SK-N-SH (cell line): ENCODE data around the gene MGAM2. TPM values are rescaled to one million over a fixed set of nuclear protein-coding genes. Genes with fewer than 3 reads are reported as not detected.

Experiments
- CTCF ChIA-PET: fragments of 300-600, 350-600 bp; formaldehyde crosslinking; extraction: SDS; loops from one replicate; lab custom pipeline; 2021; lab: Yijun Ruan, JAX
- POLR2A ChIA-PET: fragments of 350-600 bp; sonication (Branson Sonifier 250); formaldehyde crosslinking; extraction: SDS; loops from one replicate; lab custom pipeline; 2020; ENCODE audit warnings: antibody characterized with exemption, inconsistent platforms; lab: Yijun Ruan, JAX
- DNase-seq: peaks from one replicate; pipeline ENCODE4 v3.0.0; 2012
- H2AFZ ChIP-seq: fragments of 200-600 bp; sonication (generic); 2 replicates; pipeline ENCODE4 v1.8.1; 2016; ENCODE audit warnings: antibody characterized with exemption, mild to moderate bottlenecking, low read depth
- H3F3A ChIP-seq: fragments of 200-600 bp; sonication (generic); replicated peaks from 2 replicates; pipeline ENCODE3; 2016; ENCODE audit warnings: antibody characterized with exemption, mild to moderate bottlenecking; ENCODE audit not compliant: insufficient read depth
- H3K27ac ChIP-seq, 2 experiments: fragments of 200-500 bp in 1 of 2; fragments of 200-600 bp in 1 of 2; sonication (Bioruptor generic) in 1 of 2; sonication (generic), shearing (Covaris generic) in 1 of 2; 2 replicates each; pipeline versions ENCODE4 v1.5.1 to v1.6.1; 2014 to 2016; ENCODE audit warnings: low read depth in 2 of 2, inconsistent platforms in 1 of 2, low read length in 1 of 2, mild to moderate bottlenecking in 1 of 2, mixed read lengths in 1 of 2
- H3K27me3 ChIP-seq: fragments of 200-600 bp; sonication (generic), shearing (Covaris generic); 2 replicates; pipeline ENCODE4 v1.6.1; 2016; ENCODE audit warnings: mixed run types; ENCODE audit not compliant: insufficient read depth
- H3K36me3 ChIP-seq, 2 experiments: fragments of 200-500 bp in 1 of 2; fragments of 200-600 bp in 1 of 2; sonication (Bioruptor generic) in 1 of 2; sonication (generic) in 1 of 2; replicated peaks in 1 of 2; 2 replicates each; pipeline versions ENCODE3 to v1.5.1; 2014 to 2016; ENCODE audit warnings: low read length in 1 of 2, mild to moderate bottlenecking in 1 of 2; ENCODE audit not compliant: insufficient read depth in 2 of 2, control insufficient read depth in 1 of 2
- H3K4me1 ChIP-seq, 2 experiments: fragments of 200-500 bp in 1 of 2; fragments of 200-600 bp in 1 of 2; sonication (Bioruptor generic) in 1 of 2; sonication (generic), shearing (Covaris generic) in 1 of 2; 2 replicates each; pipeline versions ENCODE4 v1.5.1 to v1.6.1; 2014 to 2016; ENCODE audit warnings: low read depth in 1 of 2, low read length in 1 of 2, mixed run types in 1 of 2; ENCODE audit not compliant: insufficient read depth in 2 of 2, control insufficient read depth in 1 of 2
- H3K4me2 ChIP-seq: fragments of 200-600 bp; sonication (generic), shearing (Covaris generic); 2 replicates; pipeline ENCODE4 v1.6.1; 2017; ENCODE audit warnings: mixed run types
- H3K4me3 ChIP-seq, 2 experiments: fragments of 200-500 bp in 1 of 2; fragments of 200-600 bp in 1 of 2; sonication (Bioruptor generic) in 1 of 2; sonication (generic), shearing (Covaris generic) in 1 of 2; 2 replicates each; pipeline versions ENCODE4 v1.5.1 to v1.8.1; 2014 to 2016; ENCODE audit warnings: low read depth in 2 of 2, inconsistent platforms in 1 of 2, low read length in 1 of 2, mild to moderate bottlenecking in 1 of 2, mixed read lengths in 1 of 2, moderate library complexity in 1 of 2
- H3K79me2 ChIP-seq: fragments of 200-600 bp; sonication (generic); 2 replicates; pipeline ENCODE4 v1.8.1; 2017; ENCODE audit warnings: mild to moderate bottlenecking; ENCODE audit not compliant: insufficient read depth
- H3K9ac ChIP-seq: fragments of 200-600 bp; sonication (generic); 2 replicates; pipeline ENCODE4 v1.6.1; 2017; ENCODE audit warnings: mixed run types
- H3K9me2 ChIP-seq: fragments of 200-600 bp; sonication (generic); 2 replicates; pipeline ENCODE4 v1.6.1; 2017; ENCODE audit warnings: mixed run types
- H3K9me3 ChIP-seq: fragments of 200-600 bp; sonication (generic); 2 replicates; pipeline ENCODE4 v1.6.1; 2017; ENCODE audit warnings: mixed run types, mild to moderate bottlenecking, moderate library complexity
- H4K20me1 ChIP-seq: fragments of 200-600 bp; sonication (generic); 2 replicates; pipeline ENCODE4 v1.6.1; 2017; ENCODE audit warnings: mild to moderate bottlenecking, mixed run types; ENCODE audit not compliant: insufficient read depth
- CHD2 ChIP-seq: fragments of 150-350 bp; IDR thresholded peaks from 2 replicates; pipeline ENCODE4 v1.6.1; 2018; ENCODE audit warnings: low read length; ENCODE audit not compliant: partially characterized antibody
- EP300 ChIP-seq, 2 experiments: IDR thresholded peaks; 2 replicates each; pipeline versions ENCODE4 v1.4.0 to v1.6.1; 2012; ENCODE audit warnings: borderline replicate concordance in 1 of 2, low read depth in 1 of 2, low read length in 1 of 2
- EZH2phosphoT487 ChIP-seq: fragments of 200-600 bp; sonication (generic); IDR thresholded peaks from 2 replicates; pipeline ENCODE4 v1.6.1; 2017; ENCODE audit warnings: low read depth, mixed run types, mild to moderate bottlenecking, antibody characterized with exemption, moderate library complexity, borderline replicate concordance
- FOSL2 ChIP-seq: IDR thresholded peaks from 2 replicates; pipeline ENCODE4 v1.4.0; 2012; ENCODE audit warnings: low read depth, mild to moderate bottlenecking, moderate library complexity, borderline replicate concordance
- FOXM1 ChIP-seq: IDR thresholded peaks from 2 replicates; pipeline ENCODE4 v1.4.0; 2012; ENCODE audit warnings: low read depth, mild to moderate bottlenecking
- GABPA ChIP-seq: IDR thresholded peaks from 2 replicates; pipeline ENCODE4 v1.4.0; 2012; ENCODE audit warnings: low read depth, mild to moderate bottlenecking
- MEF2A ChIP-seq: IDR thresholded peaks from 2 replicates; pipeline ENCODE4 v1.4.0; 2012; ENCODE audit warnings: low read depth, borderline replicate concordance
- MXI1 ChIP-seq: IDR thresholded peaks from 2 replicates; pipeline ENCODE4 v1.6.1; 2012; ENCODE audit warnings: mild to moderate bottlenecking, low read depth, low read length, improper control_type of control experiment
- POLR2AphosphoS5 ChIP-seq: IDR thresholded peaks from 2 replicates; pipeline ENCODE4 v1.6.1; 2012; ENCODE audit warnings: low read depth, low read length
- RFX5 ChIP-seq: IDR thresholded peaks from 2 replicates; pipeline ENCODE4 v1.6.1; 2012; ENCODE audit warnings: mild to moderate bottlenecking, improper control_type of control experiment, low read length
- RXRA ChIP-seq: IDR thresholded peaks from 2 replicates; pipeline ENCODE4 v1.4.0; 2012; ENCODE audit warnings: low read depth, mild to moderate bottlenecking, borderline replicate concordance
- TAF1 ChIP-seq: IDR thresholded peaks from 2 replicates; pipeline ENCODE4 v1.6.1; 2012; ENCODE audit warnings: low read depth, mild to moderate bottlenecking, low read length, moderate library complexity, borderline replicate concordance
- TCF12 ChIP-seq: IDR thresholded peaks from 2 replicates; pipeline ENCODE4 v1.4.0; 2012
- TEAD4 ChIP-seq: IDR thresholded peaks from 2 replicates; pipeline ENCODE4 v1.4.0; 2012; ENCODE audit warnings: mild to moderate bottlenecking, borderline replicate concordance; ENCODE audit not compliant: insufficient read depth
- WGBS: methylation state at CpG from one replicate; pipeline ENCODE4 v1.1.6; 2017; ENCODE audit warnings: low lambda C conversion rate; 5-methylcytosine and 5-hydroxymethylcytosine counted together
- polyA plus RNA-seq, 3 experiments: library from polyadenylated mRNA; depleted of rRNA; stranded (reverse); fragments of >200 nt; gene quantifications; 2 replicates each; pipeline ENCODE4 v1.2.3, GENCODE V29; 2012
- TF ChIP-seq, protein P1 (sequence below): fragments of 150-350 bp; IDR thresholded peaks from 2 replicates; pipeline ENCODE4 v1.6.1; 2017; ENCODE audit warnings: antibody characterized with exemption, low read length, low read depth, borderline replicate concordance
- TF ChIP-seq, protein P2 (sequence below): IDR thresholded peaks from 2 replicates; pipeline ENCODE4 v1.4.0; 2012; ENCODE audit warnings: low read depth, borderline replicate concordance
- TF ChIP-seq, protein P3 (sequence below): IDR thresholded peaks from 2 replicates; pipeline ENCODE4; 2012
- TF ChIP-seq, protein P4 (sequence below): IDR thresholded peaks from 2 replicates; pipeline ENCODE4 v1.4.0; 2012; ENCODE audit warnings: low read depth, borderline replicate concordance

Gene MGAM2
- polyA plus RNA-seq, 1 of the 3 experiments (the other 2 are of a cell fraction) = not detected

DNA sequence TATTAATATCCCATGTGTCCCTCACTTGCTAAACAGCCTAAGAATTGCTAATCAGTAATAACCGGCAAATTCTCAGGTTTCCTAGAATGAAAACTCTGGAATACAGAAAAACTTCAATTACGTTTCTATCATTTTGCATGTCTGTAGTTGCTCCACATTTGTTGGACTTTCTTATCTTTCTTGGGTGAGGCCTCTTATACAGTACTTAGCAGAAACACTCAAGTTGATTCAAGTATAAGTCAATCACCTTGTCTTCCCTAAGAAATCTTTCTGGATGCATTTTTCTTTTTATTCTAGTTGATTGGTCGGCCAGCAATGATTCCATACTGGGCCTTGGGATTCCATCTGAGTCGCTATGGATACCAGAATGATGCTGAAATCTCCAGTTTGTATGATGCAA, 61.4 kb downstream of the MGAM2 start:
- TF ChIP-seq RFX5 (no peak), POLR2AphosphoS5 (no peak), EZH2phosphoT487 (no peak), FOSL2 (no peak), TAF1 (no peak), RXRA (no peak), EP300 (IDR thresholded peaks at IDR 0.05; ENCODE audit: borderline replicate concordance in 1 of 2, low read depth in 1 of 2, low read length in 1 of 2) (no peak), FOXM1 (no peak), CHD2 (no peak), MXI1 (no peak), GABPA (no peak), MEF2A (no peak), TEAD4 (no peak), TCF12 (no peak)
- TF ChIP-seq, protein P1, sequence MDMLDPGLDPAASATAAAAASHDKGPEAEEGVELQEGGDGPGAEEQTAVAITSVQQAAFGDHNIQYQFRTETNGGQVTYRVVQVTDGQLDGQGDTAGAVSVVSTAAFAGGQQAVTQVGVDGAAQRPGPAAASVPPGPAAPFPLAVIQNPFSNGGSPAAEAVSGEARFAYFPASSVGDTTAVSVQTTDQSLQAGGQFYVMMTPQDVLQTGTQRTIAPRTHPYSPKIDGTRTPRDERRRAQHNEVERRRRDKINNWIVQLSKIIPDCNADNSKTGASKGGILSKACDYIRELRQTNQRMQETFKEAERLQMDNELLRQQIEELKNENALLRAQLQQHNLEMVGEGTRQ = no peak
- TF ChIP-seq, protein P2, sequence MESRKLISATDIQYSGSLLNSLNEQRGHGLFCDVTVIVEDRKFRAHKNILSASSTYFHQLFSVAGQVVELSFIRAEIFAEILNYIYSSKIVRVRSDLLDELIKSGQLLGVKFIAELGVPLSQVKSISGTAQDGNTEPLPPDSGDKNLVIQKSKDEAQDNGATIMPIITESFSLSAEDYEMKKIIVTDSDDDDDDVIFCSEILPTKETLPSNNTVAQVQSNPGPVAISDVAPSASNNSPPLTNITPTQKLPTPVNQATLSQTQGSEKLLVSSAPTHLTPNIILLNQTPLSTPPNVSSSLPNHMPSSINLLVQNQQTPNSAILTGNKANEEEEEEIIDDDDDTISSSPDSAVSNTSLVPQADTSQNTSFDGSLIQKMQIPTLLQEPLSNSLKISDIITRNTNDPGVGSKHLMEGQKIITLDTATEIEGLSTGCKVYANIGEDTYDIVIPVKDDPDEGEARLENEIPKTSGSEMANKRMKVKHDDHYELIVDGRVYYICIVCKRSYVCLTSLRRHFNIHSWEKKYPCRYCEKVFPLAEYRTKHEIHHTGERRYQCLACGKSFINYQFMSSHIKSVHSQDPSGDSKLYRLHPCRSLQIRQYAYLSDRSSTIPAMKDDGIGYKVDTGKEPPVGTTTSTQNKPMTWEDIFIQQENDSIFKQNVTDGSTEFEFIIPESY = no peak
- TF ChIP-seq, protein P3, sequence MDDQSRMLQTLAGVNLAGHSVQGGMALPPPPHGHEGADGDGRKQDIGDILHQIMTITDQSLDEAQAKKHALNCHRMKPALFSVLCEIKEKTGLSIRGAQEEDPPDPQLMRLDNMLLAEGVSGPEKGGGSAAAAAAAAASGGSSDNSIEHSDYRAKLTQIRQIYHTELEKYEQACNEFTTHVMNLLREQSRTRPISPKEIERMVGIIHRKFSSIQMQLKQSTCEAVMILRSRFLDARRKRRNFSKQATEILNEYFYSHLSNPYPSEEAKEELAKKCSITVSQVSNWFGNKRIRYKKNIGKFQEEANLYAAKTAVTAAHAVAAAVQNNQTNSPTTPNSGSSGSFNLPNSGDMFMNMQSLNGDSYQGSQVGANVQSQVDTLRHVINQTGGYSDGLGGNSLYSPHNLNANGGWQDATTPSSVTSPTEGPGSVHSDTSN = no peak
- TF ChIP-seq, protein P4, sequence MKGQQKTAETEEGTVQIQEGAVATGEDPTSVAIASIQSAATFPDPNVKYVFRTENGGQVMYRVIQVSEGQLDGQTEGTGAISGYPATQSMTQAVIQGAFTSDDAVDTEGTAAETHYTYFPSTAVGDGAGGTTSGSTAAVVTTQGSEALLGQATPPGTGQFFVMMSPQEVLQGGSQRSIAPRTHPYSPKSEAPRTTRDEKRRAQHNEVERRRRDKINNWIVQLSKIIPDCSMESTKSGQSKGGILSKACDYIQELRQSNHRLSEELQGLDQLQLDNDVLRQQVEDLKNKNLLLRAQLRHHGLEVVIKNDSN = no peak
- Histone ChIP-seq H3F3A (peaks cover 3% of the 10 kb centered on the region), H3K9ac (no peak overlapping the region), H3K4me3 (no peak overlapping the region), H3K9me3 (no peaks in the 10 kb centered on the region), H3K27ac (no peak overlapping the region), H2AFZ (no peak overlapping the region), H3K4me1 (no peaks in the 10 kb centered on the region), H3K79me2 (no peaks in the 10 kb centered on the region), H3K36me3 (no peaks in the 10 kb centered on the region), H3K9me2 (no peaks in the 10 kb centered on the region), H3K4me2 (no peak overlapping the region), H4K20me1 (no peaks in the 10 kb centered on the region), H3K27me3 (peaks cover 4% of the 10 kb centered on the region; the same call in 1 of the 2 replicates)
- CTCF ChIA-PET = no interaction called here
- POLR2A ChIA-PET = no interaction called here
- DNase-seq = no peak
- WGBS = 19% methylated on average over 4 of the region's 4 CpGs
